Measurements from ENCODE around the gene TRMT11.

GRCh38 chr6:126027601-126028000 lies 41.3 kb downstream of the TRMT11 start:
- no peak for TF ChIP-seq CTCF (IDR thresholded peaks at IDR 0.05)
- TF ChIP-seq POLR2A (IDR thresholded peaks at IDR 0.05) = no peak

Data from ovary (tissue), 3 donors.